Right atrium auricular region (tissue), 2 donors: ENCODE measurements around the gene SKA2. TPM values are rescaled to one million over a fixed set of nuclear protein-coding genes. Genes with fewer than 3 reads are reported as not detected.

Experiments
- DNase-seq: peaks from one replicate; pipeline ENCODE4 v3.0.0-alpha.2; 2019; ENCODE audit warnings: low spot score
- H3K27ac ChIP-seq, 2 donors: fragments of 200-600 bp; sonication (generic); 1 replicate in 1 of 2; 2 replicates in 1 of 2; pipeline ENCODE4 v1.5.1; 2016 to 2019
- H3K27me3 ChIP-seq, 2 donors: fragments of 200-600 bp; sonication (generic); one replicate each; pipeline versions ENCODE4 v1.5.1 to v1.6.0; 2017 to 2019
- H3K36me3 ChIP-seq: fragments of 200-600 bp; sonication (generic); one replicate; pipeline ENCODE4 v1.5.1; 2016
- H3K4me1 ChIP-seq, 2 donors: fragments of 200-600 bp; sonication (generic); one replicate each; pipeline versions ENCODE4 v1.5.1 to v1.6.0; 2017 to 2019
- H3K4me3 ChIP-seq, 2 donors: fragments of 200-600 bp; sonication (generic); 1 replicate in 1 of 2; 2 replicates in 1 of 2; pipeline ENCODE4 v1.5.1; 2017 to 2019; ENCODE audit warnings: mild to moderate bottlenecking in 1 of 2, moderate library complexity in 1 of 2
- H3K9me3 ChIP-seq, 2 donors: fragments of 200-600 bp; sonication (generic); one replicate each; pipeline ENCODE4 v1.5.1; 2019
- CTCF ChIP-seq, 2 donors: fragments of 200-600 bp; sonication (generic); IDR thresholded peaks; one replicate each; pipeline ENCODE4 v1.5.1; 2019; ENCODE audit warnings: antibody characterized with exemption in 2 of 2
- total RNA-seq, 2 donors: library from RNA; depleted of rRNA; stranded (reverse); fragments of >200 nt; gene quantifications; one replicate each; pipeline ENCODE4 v1.1.0, GENCODE V29; 2016

The SKA2 gene
- total RNA-seq, 2 donors from 2014 or later, result 23.0 to 44.4 TPM

- TF ChIP-seq CTCF (IDR thresholded peaks at IDR 0.05), result no peak
Observed at GRCh38 chr17:59160157-59161025, 5.4 kb upstream of the SKA2 start.

GRCh38 chr17:59155439-59156177 lies 622 bp upstream of the SKA2 start, which contains the start of gene PRR11:
Gene PRR11 (plus strand): TSS chr17:59155746. CDS start chr17:59169753, 14,007 bp downstream.
- Histone ChIP-seq H3K4me1 (peaks cover 0 to 18% of the 10 kb centered on the region in 2 donors), H3K27ac (peak within 1 kb of the TSS; percentile 75 to 79), H3K36me3 (no peaks in the 10 kb centered on the region), H3K4me3 (peak within 1 kb of the TSS; percentile 70 to 72), H3K27me3 (no peaks in the 10 kb centered on the region), H3K9me3 (no peaks in the 10 kb centered on the region)
- no peak for TF ChIP-seq CTCF (IDR thresholded peaks at IDR 0.05)
- DNase-seq, result peak; percentile 98

More at GRCh38 chr17:59160157-59161025, 5.4 kb upstream of the SKA2 start:
- H3K27ac ChIP-seq, result no peak overlapping the region
- no peaks in the 10 kb centered on the region for H3K9me3 ChIP-seq
- no peaks in the 10 kb centered on the region for H3K36me3 ChIP-seq
- no peak overlapping the region for H3K4me3 ChIP-seq
- no peaks in the 10 kb centered on the region for H3K27me3 ChIP-seq
- H3K4me1 ChIP-seq, result peaks cover 0 to 8% of the 10 kb centered on the region in 2 donors
- no peak for DNase-seq

- Histone ChIP-seq H3K4me3 (peak overlapping the region; percentile 70 to 72), H3K9me3 (no peaks in the 10 kb centered on the region), H3K36me3 (no peaks in the 10 kb centered on the region), H3K27ac (peak overlapping the region; percentile 75 to 79), H3K4me1 (peaks cover 0 to 18% of the 10 kb centered on the region in 2 donors), H3K27me3 (no peaks in the 10 kb centered on the region)
- TF ChIP-seq CTCF (IDR thresholded peaks at IDR 0.05), result no peak
- DNase-seq, result peak; percentile 62
Observed at GRCh38 chr17:59154292-59154720, 680 bp downstream of the SKA2 start.

GRCh38 chr17:59152925-59153324 lies 2.1 kb downstream of the SKA2 start:
- no peak for TF ChIP-seq CTCF (IDR thresholded peaks at IDR 0.05)
- no peak overlapping the region for H3K27ac ChIP-seq

GRCh38 chr17:59151591-59151990 lies 3.4 kb downstream of the SKA2 start:
- Histone ChIP-seq H3K27me3 (no peaks in the 10 kb centered on the region), H3K4me3 (no peak overlapping the region), H3K4me1 (peaks cover 0 to 18% of the 10 kb centered on the region in 2 donors), H3K36me3 (no peaks in the 10 kb centered on the region), H3K27ac (no peak overlapping the region), H3K9me3 (no peaks in the 10 kb centered on the region)
- no peak for DNase-seq
- TF ChIP-seq CTCF (IDR thresholded peaks at IDR 0.05), result no peak

More at GRCh38 chr17:59152925-59153324, 2.1 kb downstream of the SKA2 start:
- Histone ChIP-seq H3K27me3 (no peaks in the 10 kb centered on the region), H3K4me1 (peaks cover 0 to 18% of the 10 kb centered on the region in 2 donors), H3K36me3 (no peaks in the 10 kb centered on the region), H3K4me3 (no peak overlapping the region), H3K9me3 (no peaks in the 10 kb centered on the region)
- no peak for DNase-seq
